SK-N-MC (cell line): ENCODE data around the gene CALHM5.

Experiments used
- EZH2 ChIP-seq: fragments of 200-600 bp; sonication (generic); IDR thresholded peaks from one replicate; pipeline ENCODE4 v1.6.1; 2017; ENCODE audit warnings: antibody characterized with exemption
- POLR2AphosphoS5 ChIP-seq: IDR thresholded peaks from 2 replicates; pipeline ENCODE4 v1.6.1; 2012; ENCODE audit warnings: mild to moderate bottlenecking, low read depth, low read length, borderline replicate concordance

DNA sequence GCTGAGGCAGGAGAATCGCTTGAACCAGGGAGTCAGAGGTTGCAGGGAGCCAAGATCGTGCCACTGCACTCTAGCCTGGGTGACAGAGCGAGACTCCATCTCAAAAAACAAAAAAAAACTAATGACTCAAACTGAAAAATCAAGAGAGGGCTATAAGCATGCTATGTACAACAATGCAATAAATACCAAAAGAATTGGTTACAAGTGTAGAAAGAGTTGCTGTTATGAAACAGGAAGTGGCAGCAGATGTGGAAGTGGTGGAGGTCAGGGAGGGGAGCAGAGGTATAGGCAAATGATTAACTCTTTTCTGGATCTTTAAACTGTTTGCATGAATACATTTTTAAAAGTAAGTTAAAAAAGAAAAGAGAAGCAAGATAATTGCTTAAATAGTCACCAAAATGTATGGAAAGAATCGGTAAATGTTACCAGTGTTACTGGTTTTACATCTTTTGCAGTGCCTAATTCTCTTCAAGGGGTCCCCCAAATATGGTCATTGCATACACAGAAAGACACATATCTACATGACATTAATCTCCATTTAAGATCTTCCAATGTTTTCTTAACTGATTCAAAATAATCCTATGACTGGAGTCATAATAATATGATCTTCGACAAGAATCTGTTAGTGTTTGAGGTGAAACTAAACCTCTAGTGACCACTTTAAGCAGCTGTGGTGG is 35.3 kb upstream of the CALHM5 start:
- TF ChIP-seq POLR2AphosphoS5 = no peak
- TF ChIP-seq EZH2 = no peak
